GM12892 (cell line): ENCODE data around the gene OR2F1.

ENCODE experiments used
- POLR2A ChIP-seq: IDR thresholded peaks from 2 replicates; pipeline ENCODE4 v1.6.1; 2011; ENCODE audit warnings: low read depth, low read length, control low read depth
- POLR2AphosphoS5 ChIP-seq: IDR thresholded peaks from 2 replicates; pipeline ENCODE4 v1.6.1; 2011; ENCODE audit warnings: low read depth, low read length, control low read depth
- TAF1 ChIP-seq: IDR thresholded peaks from 2 replicates; pipeline ENCODE4 v1.6.1; 2011; ENCODE audit warnings: low read depth, mild to moderate bottlenecking, control low read depth, low read length, borderline replicate concordance

DNA sequence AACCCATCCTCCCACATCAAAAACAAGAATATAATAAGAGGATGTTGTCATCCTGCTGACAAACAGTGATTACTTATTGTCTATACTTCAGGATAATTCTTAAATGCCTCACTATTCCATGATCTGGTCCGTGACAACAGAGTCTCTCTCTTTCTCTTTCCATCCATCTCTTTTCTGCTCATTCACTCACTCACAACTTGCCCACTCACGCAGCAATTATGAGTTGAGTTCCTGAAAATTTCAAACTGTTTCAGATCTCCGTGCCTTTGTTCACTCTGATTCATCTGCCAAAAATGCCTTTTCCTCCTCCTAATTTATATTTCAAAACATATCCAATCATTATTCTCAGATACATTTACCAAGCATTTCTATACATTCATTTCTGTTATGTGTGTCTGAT lies 46.9 kb downstream of the OR2F1 start:
- TF ChIP-seq POLR2A (no peak), POLR2AphosphoS5 (no peak), TAF1 (no peak)
